Measurements from ENCODE around the gene NUSAP1.
"Not testable (repeated sequence)": the region's sequence is repeated elsewhere in the genome, so short reads cannot be mapped to it uniquely, and the experiment has no call there.

NUSAP1 gene

DNA sequence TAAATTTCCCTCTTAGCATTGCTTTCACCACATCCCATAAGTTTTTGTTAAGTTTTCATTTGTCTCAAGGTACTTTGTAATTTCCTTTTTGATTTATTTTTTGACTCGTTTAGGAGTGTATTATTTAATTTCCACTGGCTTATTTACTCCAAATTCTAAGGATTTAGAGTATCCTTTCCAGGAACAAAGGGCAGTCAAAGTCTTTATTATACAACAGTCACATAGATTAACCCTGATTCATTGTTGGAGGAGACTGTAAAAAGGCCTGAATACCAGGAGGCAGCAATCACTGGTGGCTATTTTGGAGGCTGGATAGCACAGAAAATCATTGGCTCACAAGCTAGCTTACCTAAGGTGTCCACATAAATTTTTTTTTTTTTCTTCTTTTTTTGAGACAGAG, 40.2 kb upstream of the NUSAP1 start:
- Histone ChIP-seq H3K27me3 (ENCODE audit: control insufficient read depth in 1 of 2, insufficient read depth in 2 of 2, low read length in 2 of 2) (no peaks in the 10 kb centered on the region), H3K9me3 (ENCODE audit: control insufficient read depth in 2 of 2, low read length in 2 of 2) (no peaks in the 10 kb centered on the region), H3K4me1 (ENCODE audit: control insufficient read depth, insufficient read depth, low read length) (peaks cover 8% of the 10 kb centered on the region), H3K9ac (ENCODE audit: low read length in 2 of 2) (no peak overlapping the region), H3K4me3 (ENCODE audit: low read length in 2 of 2) (no peak overlapping the region), H3K27ac (ENCODE audit: low read length) (no peak overlapping the region), H3K36me3 (ENCODE audit: control insufficient read depth in 2 of 2, insufficient read depth in 2 of 2, low read length in 2 of 2) (peaks cover 10 to 11% of the 10 kb centered on the region in 2 donors)

DNA sequence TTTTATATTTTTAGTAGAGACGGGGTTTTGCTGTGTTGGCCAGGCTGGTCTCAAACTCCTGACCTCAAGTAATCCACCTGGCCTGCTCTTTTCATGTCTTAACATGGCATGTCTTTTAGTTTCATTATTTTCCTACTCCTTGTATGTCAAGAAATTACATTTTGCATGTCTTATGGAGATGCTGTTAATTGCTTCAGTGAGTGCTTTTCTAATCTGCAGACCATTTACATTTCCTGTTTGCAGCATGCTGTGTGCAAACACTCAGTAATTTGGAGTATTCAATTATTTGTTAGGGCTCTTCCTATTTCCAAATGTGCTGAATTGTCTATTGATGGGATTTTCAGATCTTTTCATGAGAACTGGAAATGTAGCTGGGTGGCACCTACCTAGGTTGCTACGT, 31.5 kb upstream of the NUSAP1 start:
- H3K9ac ChIP-seq (ENCODE audit: low read length in 2 of 2); H3K9me3 ChIP-seq (ENCODE audit: control insufficient read depth in 2 of 2, low read length in 2 of 2); H3K4me1 ChIP-seq (ENCODE audit: control insufficient read depth, insufficient read depth, low read length); H3K27ac ChIP-seq (ENCODE audit: low read length); H3K27me3 ChIP-seq (ENCODE audit: control insufficient read depth in 1 of 2, insufficient read depth in 2 of 2, low read length in 2 of 2); H3K36me3 ChIP-seq (ENCODE audit: control insufficient read depth in 2 of 2, insufficient read depth in 2 of 2, low read length in 2 of 2); H3K4me3 ChIP-seq (ENCODE audit: low read length in 2 of 2): not testable (repeated sequence)

- Histone ChIP-seq H3K9me3 (ENCODE audit: control insufficient read depth in 2 of 2, low read length in 2 of 2) (no peaks in the 10 kb centered on the region), H3K27me3 (ENCODE audit: control insufficient read depth in 1 of 2, insufficient read depth in 2 of 2, low read length in 2 of 2) (no peaks in the 10 kb centered on the region), H3K27ac (ENCODE audit: low read length) (no peak overlapping the region), H3K36me3 (ENCODE audit: control insufficient read depth in 2 of 2, insufficient read depth in 2 of 2, low read length in 2 of 2) (peaks cover 2 to 6% of the 10 kb centered on the region in 2 donors), H3K4me3 (ENCODE audit: low read length in 2 of 2) (no peak overlapping the region), H3K4me1 (ENCODE audit: control insufficient read depth, insufficient read depth, low read length) (no peaks in the 10 kb centered on the region), H3K9ac (ENCODE audit: low read length in 2 of 2) (no peak overlapping the region)
These were observed 31.1 kb upstream of the NUSAP1 start for GRCh38 chr15:41301587-41301986.

GRCh38 chr15:41304149-41304770, 28.4 kb upstream of the NUSAP1 start:
- Histone ChIP-seq H3K27me3 (ENCODE audit: control insufficient read depth in 1 of 2, insufficient read depth in 2 of 2, low read length in 2 of 2) (no peaks in the 10 kb centered on the region), H3K4me3 (ENCODE audit: low read length in 2 of 2) (no peak overlapping the region), H3K9me3 (ENCODE audit: control insufficient read depth in 2 of 2, low read length in 2 of 2) (no peaks in the 10 kb centered on the region), H3K9ac (ENCODE audit: low read length in 2 of 2) (no peak overlapping the region), H3K27ac (ENCODE audit: low read length) (no peak overlapping the region), H3K4me1 (ENCODE audit: control insufficient read depth, insufficient read depth, low read length) (no peaks in the 10 kb centered on the region), H3K36me3 (ENCODE audit: control insufficient read depth in 2 of 2, insufficient read depth in 2 of 2, low read length in 2 of 2) (peaks cover 0 to 4% of the 10 kb centered on the region in 2 donors)

GRCh38 chr15:41307679-41308078, 25.0 kb upstream of the NUSAP1 start:
- no peaks in the 10 kb centered on the region for H3K27me3 ChIP-seq (ENCODE audit: control insufficient read depth in 1 of 2, insufficient read depth in 2 of 2, low read length in 2 of 2)

DNA sequence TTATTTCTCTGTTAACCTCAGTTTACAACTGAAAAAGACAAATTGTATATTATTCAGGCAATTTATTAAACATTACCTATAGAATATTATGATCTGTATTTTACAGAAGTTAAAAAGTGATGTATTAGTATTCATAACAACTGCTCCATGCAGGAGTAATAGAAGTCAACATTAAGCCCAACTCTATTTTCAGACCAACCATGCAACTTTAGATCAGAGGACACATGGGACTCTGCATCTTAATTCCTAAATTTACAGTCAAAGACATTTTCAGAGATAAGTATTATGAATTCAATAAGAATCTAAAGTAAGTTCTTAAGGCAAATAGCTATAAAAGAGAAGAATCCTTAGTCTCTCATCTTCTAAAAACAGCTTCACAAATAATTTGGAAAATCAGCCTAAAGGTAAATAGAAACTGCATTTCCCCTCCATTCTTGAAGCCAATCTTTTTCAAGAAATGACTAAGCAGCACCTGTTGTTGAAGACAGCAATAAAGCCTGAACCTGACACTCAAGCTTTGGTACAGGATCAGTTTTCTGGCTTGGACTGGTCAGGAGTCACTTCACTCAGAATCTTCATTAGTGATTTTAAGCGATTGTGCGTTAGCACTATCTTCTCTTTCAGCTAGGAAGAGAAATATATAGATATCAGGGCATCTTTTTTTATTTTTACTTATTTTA, 23.3 kb upstream of the NUSAP1 start:
- H3K36me3 ChIP-seq (ENCODE audit: control insufficient read depth in 2 of 2, insufficient read depth in 2 of 2, low read length in 2 of 2) = no peaks in the 10 kb centered on the region
- H3K9me3 ChIP-seq (ENCODE audit: control insufficient read depth in 2 of 2, low read length in 2 of 2) = no peaks in the 10 kb centered on the region
- H3K4me3 ChIP-seq (ENCODE audit: low read length in 2 of 2) = no peak overlapping the region
- no peak overlapping the region for H3K27ac ChIP-seq (ENCODE audit: low read length)
- no peak overlapping the region for H3K9ac ChIP-seq (ENCODE audit: low read length in 2 of 2)
- H3K27me3 ChIP-seq (ENCODE audit: control insufficient read depth in 1 of 2, insufficient read depth in 2 of 2, low read length in 2 of 2) = no peaks in the 10 kb centered on the region
- H3K4me1 ChIP-seq (ENCODE audit: control insufficient read depth, insufficient read depth, low read length) = no peaks in the 10 kb centered on the region

More at GRCh38 chr15:41307679-41308078, 25.0 kb upstream of the NUSAP1 start:
- Histone ChIP-seq H3K27ac (ENCODE audit: low read length) (no peak overlapping the region), H3K9me3 (ENCODE audit: control insufficient read depth in 2 of 2, low read length in 2 of 2) (no peaks in the 10 kb centered on the region), H3K4me3 (ENCODE audit: low read length in 2 of 2) (no peak overlapping the region), H3K4me1 (ENCODE audit: control insufficient read depth, insufficient read depth, low read length) (no peaks in the 10 kb centered on the region), H3K9ac (ENCODE audit: low read length in 2 of 2) (no peak overlapping the region), H3K36me3 (ENCODE audit: control insufficient read depth in 2 of 2, insufficient read depth in 2 of 2, low read length in 2 of 2) (no peaks in the 10 kb centered on the region)

- not testable (repeated sequence) for H3K4me1 ChIP-seq (ENCODE audit: control insufficient read depth, insufficient read depth, low read length); H3K27ac ChIP-seq (ENCODE audit: low read length)
These were observed 11.8 kb upstream of the NUSAP1 start for GRCh38 chr15:41320805-41321330.

DNA sequence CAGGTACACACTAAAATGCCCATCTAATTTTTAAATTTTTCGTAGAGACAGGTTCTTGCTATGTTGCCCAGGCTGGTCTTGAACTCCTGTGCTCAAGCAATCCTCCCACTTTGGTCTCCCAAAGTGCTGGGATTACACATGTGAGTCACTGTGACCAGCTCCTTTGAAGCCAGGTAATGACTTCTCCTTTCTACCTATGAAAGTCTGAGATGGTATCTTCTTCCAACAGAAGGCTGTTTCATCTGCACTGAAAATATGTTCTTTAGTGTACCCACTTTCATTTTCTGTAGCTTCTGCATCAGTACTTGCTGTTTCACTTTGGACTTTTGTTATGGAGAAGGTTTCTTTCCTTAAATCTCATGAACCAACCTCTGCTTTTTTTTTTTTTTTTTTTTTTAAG, 9.1 kb upstream of the NUSAP1 start:
- H3K27me3 ChIP-seq (ENCODE audit: control insufficient read depth in 1 of 2, insufficient read depth in 2 of 2, low read length in 2 of 2) = no peaks in the 10 kb centered on the region
- no peak overlapping the region for H3K9ac ChIP-seq (ENCODE audit: low read length in 2 of 2)
- no peak overlapping the region for H3K27ac ChIP-seq (ENCODE audit: low read length)
- H3K4me3 ChIP-seq (ENCODE audit: low read length in 2 of 2) = no peak overlapping the region
- H3K9me3 ChIP-seq (ENCODE audit: control insufficient read depth in 2 of 2, low read length in 2 of 2) = no peaks in the 10 kb centered on the region
- H3K4me1 ChIP-seq (ENCODE audit: control insufficient read depth, insufficient read depth, low read length) = no peaks in the 10 kb centered on the region
- no peaks in the 10 kb centered on the region for H3K36me3 ChIP-seq (ENCODE audit: control insufficient read depth in 2 of 2, insufficient read depth in 2 of 2, low read length in 2 of 2)

More at GRCh38 chr15:41320805-41321330, 11.8 kb upstream of the NUSAP1 start:
- H3K9ac ChIP-seq (ENCODE audit: low read length in 2 of 2); H3K9me3 ChIP-seq (ENCODE audit: control insufficient read depth in 2 of 2, low read length in 2 of 2); H3K27me3 ChIP-seq (ENCODE audit: control insufficient read depth in 1 of 2, insufficient read depth in 2 of 2, low read length in 2 of 2); H3K4me3 ChIP-seq (ENCODE audit: low read length in 2 of 2); H3K36me3 ChIP-seq (ENCODE audit: control insufficient read depth in 2 of 2, insufficient read depth in 2 of 2, low read length in 2 of 2): not testable (repeated sequence)

DNA sequence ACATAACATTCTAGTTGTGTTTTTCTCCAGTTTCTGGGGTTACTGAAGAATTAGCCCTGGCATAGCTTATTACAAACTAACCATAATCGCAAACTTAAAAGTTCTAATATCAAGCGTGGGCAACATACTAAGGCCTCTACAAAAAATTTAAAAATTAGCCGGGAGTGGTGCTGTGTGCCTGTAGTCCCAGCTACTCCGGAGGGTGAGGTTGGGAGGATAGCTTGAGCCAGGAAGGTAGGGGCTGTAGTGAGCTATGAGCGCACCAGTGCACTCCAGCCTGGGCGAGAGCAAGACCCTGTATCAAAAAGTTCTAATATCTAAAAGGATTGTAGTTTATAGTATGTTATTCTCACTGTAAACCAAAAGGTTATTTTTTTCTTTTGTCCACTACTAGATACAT, 1.4 kb upstream of the NUSAP1 start:
- Histone ChIP-seq H3K4me1 (ENCODE audit: control insufficient read depth, insufficient read depth, low read length) (peaks cover 10% of the 10 kb centered on the region), H3K27me3 (ENCODE audit: control insufficient read depth in 1 of 2, insufficient read depth in 2 of 2, low read length in 2 of 2) (no peaks in the 10 kb centered on the region), H3K9me3 (ENCODE audit: control insufficient read depth in 2 of 2, low read length in 2 of 2) (no peaks in the 10 kb centered on the region), H3K36me3 (ENCODE audit: control insufficient read depth in 2 of 2, insufficient read depth in 2 of 2, low read length in 2 of 2) (no peaks in the 10 kb centered on the region), H3K9ac (ENCODE audit: low read length in 2 of 2) (no peak overlapping the region), H3K4me3 (ENCODE audit: low read length in 2 of 2) (no peak overlapping the region), H3K27ac (ENCODE audit: low read length) (no peak overlapping the region)

DNA sequence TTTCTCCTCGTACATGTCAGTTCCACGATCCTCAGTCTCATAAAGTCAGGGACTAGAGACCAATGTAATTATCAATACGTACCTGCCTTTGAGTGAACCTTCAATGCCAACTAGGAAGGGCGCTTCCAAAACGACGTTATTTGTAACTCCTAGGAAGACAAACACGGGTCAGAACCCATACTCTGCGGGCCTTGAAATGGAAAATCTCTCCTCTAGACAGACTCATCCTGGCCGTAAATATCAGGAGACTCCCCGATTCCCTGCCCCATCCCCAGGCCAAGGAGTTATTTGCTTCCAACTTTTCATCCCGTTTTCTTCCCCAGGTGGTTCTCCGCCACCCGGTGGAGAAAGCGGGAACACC, 868 bp upstream of the NUSAP1 start:
- Histone ChIP-seq H3K9ac (ENCODE audit: low read length in 2 of 2) (peak overlapping the region; percentile 36 to 59), H3K36me3 (ENCODE audit: control insufficient read depth in 2 of 2, insufficient read depth in 2 of 2, low read length in 2 of 2) (no peaks in the 10 kb centered on the region), H3K9me3 (ENCODE audit: control insufficient read depth in 2 of 2, low read length in 2 of 2) (no peaks in the 10 kb centered on the region), H3K27ac (ENCODE audit: low read length) (no peak overlapping the region), H3K4me3 (ENCODE audit: low read length in 2 of 2) (peak overlapping the region; percentile 90 to 93), H3K4me1 (ENCODE audit: control insufficient read depth, insufficient read depth, low read length) (peaks cover 10% of the 10 kb centered on the region), H3K27me3 (ENCODE audit: control insufficient read depth in 1 of 2, insufficient read depth in 2 of 2, low read length in 2 of 2) (no peaks in the 10 kb centered on the region)

- H3K9ac ChIP-seq (ENCODE audit: low read length in 2 of 2) = peak overlapping the region; percentile 66 to 73
- peaks cover 10% of the 10 kb centered on the region for H3K4me1 ChIP-seq (ENCODE audit: control insufficient read depth, insufficient read depth, low read length)
- no peaks in the 10 kb centered on the region for H3K36me3 ChIP-seq (ENCODE audit: control insufficient read depth in 2 of 2, insufficient read depth in 2 of 2, low read length in 2 of 2)
- peak overlapping the region; percentile 90 to 93 for H3K4me3 ChIP-seq (ENCODE audit: low read length in 2 of 2)
- no peaks in the 10 kb centered on the region for H3K27me3 ChIP-seq (ENCODE audit: control insufficient read depth in 1 of 2, insufficient read depth in 2 of 2, low read length in 2 of 2)
- peak overlapping the region; percentile 31 for H3K27ac ChIP-seq (ENCODE audit: low read length)
- no peaks in the 10 kb centered on the region for H3K9me3 ChIP-seq (ENCODE audit: control insufficient read depth in 2 of 2, low read length in 2 of 2)
These were observed 413 bp downstream of the NUSAP1 start for GRCh38 chr15:41333026-41333562.
